ENCODE results near the gene SLC4A4.

SLC4A4 gene

GRCh38 chr4:71442336-71442735 lies 103.5 kb downstream of the SLC4A4 start:
- no peak for TF ChIP-seq CTCF (IDR thresholded peaks at IDR 0.05; ENCODE audit: insufficient read depth, low read depth, low read length, missing control alignments)

GRCh38 chr4:71444395-71444794 lies 105.6 kb downstream of the SLC4A4 start:
- no peak for DNase-seq (ENCODE audit: low read depth)
- TF ChIP-seq CTCF (IDR thresholded peaks at IDR 0.05; ENCODE audit: insufficient read depth, low read depth, low read length, missing control alignments): no peak
- no peak overlapping the region for H3K4me3 ChIP-seq (ENCODE audit: low read length)

More at GRCh38 chr4:71442336-71442735, 103.5 kb downstream of the SLC4A4 start:
- H3K4me3 ChIP-seq (ENCODE audit: low read length): no peak overlapping the region
- DNase-seq (ENCODE audit: low read depth): no peak

GRCh38 chr4:71445811-71446210 lies 107.0 kb downstream of the SLC4A4 start:
- no peak overlapping the region for H3K4me3 ChIP-seq (ENCODE audit: low read length)
- no peak for TF ChIP-seq CTCF (IDR thresholded peaks at IDR 0.05; ENCODE audit: insufficient read depth, low read depth, low read length, missing control alignments)
- no peak for DNase-seq (ENCODE audit: low read depth)

GRCh38 chr4:71446479-71447081 lies 107.8 kb downstream of the SLC4A4 start:
- no peak for DNase-seq (ENCODE audit: low read depth)
- no peak for TF ChIP-seq CTCF (IDR thresholded peaks at IDR 0.05; ENCODE audit: insufficient read depth, low read depth, low read length, missing control alignments)
- no peak overlapping the region for H3K4me3 ChIP-seq (ENCODE audit: low read length)

- DNase-seq (ENCODE audit: low read depth): no peak
- TF ChIP-seq CTCF (IDR thresholded peaks at IDR 0.05; ENCODE audit: insufficient read depth, low read depth, low read length, missing control alignments): no peak
- H3K4me3 ChIP-seq (ENCODE audit: low read length): no peak overlapping the region
These were observed 110.2 kb downstream of the SLC4A4 start for GRCh38 chr4:71449040-71449439.

- H3K4me3 ChIP-seq (ENCODE audit: low read length): no peak overlapping the region
- no peak for TF ChIP-seq CTCF (IDR thresholded peaks at IDR 0.05; ENCODE audit: insufficient read depth, low read depth, low read length, missing control alignments)
- no peak for DNase-seq (ENCODE audit: low read depth)
These were observed 111.1 kb downstream of the SLC4A4 start for GRCh38 chr4:71449878-71450277.

- no peak for TF ChIP-seq CTCF (IDR thresholded peaks at IDR 0.05; ENCODE audit: insufficient read depth, low read depth, low read length, missing control alignments)
- no peak overlapping the region for H3K4me3 ChIP-seq (ENCODE audit: low read length)
- no peak for DNase-seq (ENCODE audit: low read depth)
These were observed 114.7 kb downstream of the SLC4A4 start for GRCh38 chr4:71453531-71453930.
